GM23248 (cell line): ENCODE results near the gene MAP3K12.

Experiments
- EZH2 ChIP-seq: fragments of 200-600 bp; sonication (generic); IDR thresholded peaks from 2 replicates; pipeline ENCODE4 v1.6.1; 2018; ENCODE audit warnings: antibody characterized with exemption, mild to moderate bottlenecking; ENCODE audit not compliant: insufficient read depth, poor library complexity, severe bottlenecking
- EZH2phosphoT487 ChIP-seq: fragments of 200-600 bp; sonication (generic); IDR thresholded peaks from 2 replicates; pipeline ENCODE4 v1.6.1; 2018; ENCODE audit warnings: antibody characterized with exemption, moderate library complexity, mild to moderate bottlenecking, low read depth; ENCODE audit not compliant: insufficient read depth

- TF ChIP-seq EZH2 (no peak), EZH2phosphoT487 (no peak)
Measured at GRCh38 chr12:53467880-53468279, 31.4 kb downstream of the MAP3K12 start.
